Measurements from ENCODE around the gene CEBPE. TPM values are rescaled to one million over a fixed set of nuclear protein-coding genes. Genes with fewer than 3 reads are reported as not detected.

The CEBPE gene
- total RNA-seq, 1 experiment from 2014 or later: not detected

DNA sequence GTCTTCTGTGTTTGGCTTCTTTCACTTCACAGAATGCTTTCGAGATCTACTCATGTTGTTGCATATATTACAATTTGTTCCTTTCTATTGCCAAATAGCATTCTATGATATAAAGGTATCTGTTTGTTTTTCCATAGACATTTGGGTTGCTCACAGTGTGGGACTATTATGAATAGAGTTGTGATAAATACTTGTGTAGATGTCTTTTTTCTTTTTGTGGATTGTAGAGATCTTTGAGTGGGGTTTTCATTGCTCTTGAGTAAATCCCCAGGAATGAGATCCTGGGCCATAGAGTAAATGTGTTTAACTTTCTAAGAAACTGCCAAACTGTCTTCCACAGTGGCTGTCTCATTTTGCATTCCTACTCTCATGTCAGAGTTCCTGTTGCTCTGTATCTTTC is 24.9 kb upstream of the CEBPE start:
- Histone ChIP-seq H3K4me1 (ENCODE audit: control insufficient read depth in 1 of 2, insufficient read depth in 2 of 2, low read length in 2 of 2) (peaks cover 0 to 6% of the 10 kb centered on the region in 2 experiments; a peak in 2 of 4 replicates), H3K79me2 (ENCODE audit: insufficient read depth, low read length) (no peaks in the 10 kb centered on the region), H3K4me2 (ENCODE audit: low read length) (no peak overlapping the region), H3K4me3 (replicated peaks in 1 of 2; ENCODE audit: low read depth in 1 of 2, low read length in 2 of 2) (no peak overlapping the region), H4K20me1 (ENCODE audit: insufficient read depth) (no peaks in the 10 kb centered on the region), H3K9me3 (ENCODE audit: control insufficient read depth in 1 of 2, insufficient read depth in 1 of 2, low read depth in 1 of 2, low read length in 2 of 2) (no peaks in the 10 kb centered on the region), H3K9ac (ENCODE audit: low read length) (no peak overlapping the region), H3K27me3 (ENCODE audit: insufficient read depth, low read length) (no peaks in the 10 kb centered on the region), H2AFZ (ENCODE audit: low read depth, low read length, poor library complexity, severe bottlenecking) (no peak overlapping the region), H3K36me3 (ENCODE audit: control insufficient read depth in 1 of 2, insufficient read depth in 2 of 2, low read length in 2 of 2) (no peaks in the 10 kb centered on the region), H3K9me2 (ENCODE audit: insufficient read depth) (no peaks in the 10 kb centered on the region), H3K27ac (ENCODE audit: low read depth, low read length) (no peak overlapping the region)
- ChIA-PET POLR2A (no interaction called here), CTCF (interaction anchor here (0.8 kb wide), 1 partner anchor 23 kb away, joined by 3 read pairs; no protein-coding TSS in a partner anchor), RAD21 (ENCODE audit: low non-redundant PET in 1 of 2, low total read pairs in 2 of 2, uncharacterized antibody in 2 of 2, unreplicated experiment in 2 of 2) (no interaction called here)
- DNase-seq (ENCODE audit: low read depth, low spot score): no peak
- no peak for TF ChIP-seq POLR2AphosphoS5 (IDR thresholded peaks at IDR 0.05; ENCODE audit: low read depth, low read length)
- no peak for TF ChIP-seq SRF (IDR thresholded peaks at IDR 0.05; ENCODE audit: low read depth)
- no peak for TF ChIP-seq YY1 (IDR thresholded peaks at IDR 0.05; ENCODE audit: extremely low read depth, insufficient replicate concordance, low read depth, low read length)
- TF ChIP-seq ZFX (IDR thresholded peaks at IDR 0.05): no peak
- TF ChIP-seq, protein P1, sequence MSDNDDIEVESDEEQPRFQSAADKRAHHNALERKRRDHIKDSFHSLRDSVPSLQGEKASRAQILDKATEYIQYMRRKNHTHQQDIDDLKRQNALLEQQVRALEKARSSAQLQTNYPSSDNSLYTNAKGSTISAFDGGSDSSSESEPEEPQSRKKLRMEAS (IDR thresholded peaks at IDR 0.05): no peak
- intact Hi-C loops (cut with micrococcal nuclease): no loop called here
- no peak for ATAC-seq
- BruUV-seq (replicated peaks): no TSS peak

DNA sequence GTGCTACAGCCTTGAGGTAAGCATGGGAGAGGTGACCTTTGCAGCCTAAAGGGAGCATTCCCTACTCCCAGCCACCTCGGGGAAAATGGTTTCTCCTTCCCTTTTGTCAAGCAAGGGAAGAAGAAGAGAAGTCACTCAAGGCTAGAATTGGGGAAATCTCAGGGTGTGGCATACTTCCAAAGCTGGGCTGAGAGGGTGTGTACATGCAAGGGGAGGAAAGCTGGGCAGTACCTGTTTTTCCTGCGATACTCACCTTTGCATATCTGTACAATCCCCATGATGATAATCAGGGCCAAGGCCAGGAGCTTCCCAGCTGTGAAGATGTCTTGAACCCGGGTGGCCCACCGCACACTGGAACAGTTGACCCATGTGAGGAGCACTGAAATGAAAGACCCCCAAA is 23.8 kb upstream of the CEBPE start:
- no peak overlapping the region for H3K27ac ChIP-seq (ENCODE audit: low read depth, low read length)
- peaks cover 0 to 6% of the 10 kb centered on the region in 2 experiments; a peak in 2 of 4 replicates for H3K4me1 ChIP-seq (ENCODE audit: control insufficient read depth in 1 of 2, insufficient read depth in 2 of 2, low read length in 2 of 2)
- H3K27me3 ChIP-seq (ENCODE audit: insufficient read depth, low read length): no peaks in the 10 kb centered on the region
- no peaks in the 10 kb centered on the region for H3K36me3 ChIP-seq (ENCODE audit: control insufficient read depth in 1 of 2, insufficient read depth in 2 of 2, low read length in 2 of 2)
- CTCF ChIA-PET: interaction anchor here (0.9 kb wide), 1 partner anchor 22 kb away, joined by 3 read pairs; no protein-coding TSS in a partner anchor
- intact Hi-C loops (cut with micrococcal nuclease): no loop called here
- no peak overlapping the region for H3K4me2 ChIP-seq (ENCODE audit: low read length)
- no peaks in the 10 kb centered on the region for H4K20me1 ChIP-seq (ENCODE audit: insufficient read depth)
- no peaks in the 10 kb centered on the region for H3K9me2 ChIP-seq (ENCODE audit: insufficient read depth)
- H2AFZ ChIP-seq (ENCODE audit: low read depth, low read length, poor library complexity, severe bottlenecking): no peak overlapping the region
- POLR2A ChIA-PET: no interaction called here
- no TSS peak for BruUV-seq (replicated peaks)
- H3K79me2 ChIP-seq (ENCODE audit: insufficient read depth, low read length): no peaks in the 10 kb centered on the region
- DNase-seq (ENCODE audit: low read depth, low spot score) (no peak), ATAC-seq (no peak)
- RAD21 ChIA-PET (ENCODE audit: low non-redundant PET in 1 of 2, low total read pairs in 2 of 2, uncharacterized antibody in 2 of 2, unreplicated experiment in 2 of 2): no interaction called here
- no peak overlapping the region for H3K9ac ChIP-seq (ENCODE audit: low read length)
- H3K9me3 ChIP-seq (ENCODE audit: control insufficient read depth in 1 of 2, insufficient read depth in 1 of 2, low read depth in 1 of 2, low read length in 2 of 2): no peaks in the 10 kb centered on the region
- H3K4me3 ChIP-seq (replicated peaks in 1 of 2; ENCODE audit: low read depth in 1 of 2, low read length in 2 of 2): no peak overlapping the region
- TF ChIP-seq CEBPB (IDR thresholded peaks at IDR 0.05; ENCODE audit: low read depth) (no peak), EZH2phosphoT487 (IDR thresholded peaks at IDR 0.05; ENCODE audit: borderline replicate concordance) (no peak), EGR1 (IDR thresholded peaks at IDR 0.05; ENCODE audit: low read depth) (no peak), POLR2AphosphoS5 (IDR thresholded peaks at IDR 0.05; ENCODE audit: low read depth, low read length) (no peak), YY1 (IDR thresholded peaks at IDR 0.05; ENCODE audit: extremely low read depth, insufficient replicate concordance, low read depth, low read length) (no peak), CBX3 (IDR thresholded peaks at IDR 0.05; ENCODE audit: low read depth) (no peak), RAD21 (IDR thresholded peaks at IDR 0.05; ENCODE audit: low read depth) (no peak), ZFX (IDR thresholded peaks at IDR 0.05) (no peak), ZBTB33 (IDR thresholded peaks at IDR 0.05; ENCODE audit: extremely low read depth, insufficient replicate concordance, low read length) (no peak), SIN3A (IDR thresholded peaks at IDR 0.05; ENCODE audit: low read depth) (no peak), POLR2A (IDR thresholded peaks at IDR 0.05; ENCODE audit: borderline replicate concordance, extremely low read depth, insufficient read depth, insufficient read length) (no peak), TCF7L2 (IDR thresholded peaks at IDR 0.05; ENCODE audit: borderline replicate concordance, extremely low read depth, insufficient read depth, insufficient read length) (no peak)
- TF ChIP-seq, protein P2, sequence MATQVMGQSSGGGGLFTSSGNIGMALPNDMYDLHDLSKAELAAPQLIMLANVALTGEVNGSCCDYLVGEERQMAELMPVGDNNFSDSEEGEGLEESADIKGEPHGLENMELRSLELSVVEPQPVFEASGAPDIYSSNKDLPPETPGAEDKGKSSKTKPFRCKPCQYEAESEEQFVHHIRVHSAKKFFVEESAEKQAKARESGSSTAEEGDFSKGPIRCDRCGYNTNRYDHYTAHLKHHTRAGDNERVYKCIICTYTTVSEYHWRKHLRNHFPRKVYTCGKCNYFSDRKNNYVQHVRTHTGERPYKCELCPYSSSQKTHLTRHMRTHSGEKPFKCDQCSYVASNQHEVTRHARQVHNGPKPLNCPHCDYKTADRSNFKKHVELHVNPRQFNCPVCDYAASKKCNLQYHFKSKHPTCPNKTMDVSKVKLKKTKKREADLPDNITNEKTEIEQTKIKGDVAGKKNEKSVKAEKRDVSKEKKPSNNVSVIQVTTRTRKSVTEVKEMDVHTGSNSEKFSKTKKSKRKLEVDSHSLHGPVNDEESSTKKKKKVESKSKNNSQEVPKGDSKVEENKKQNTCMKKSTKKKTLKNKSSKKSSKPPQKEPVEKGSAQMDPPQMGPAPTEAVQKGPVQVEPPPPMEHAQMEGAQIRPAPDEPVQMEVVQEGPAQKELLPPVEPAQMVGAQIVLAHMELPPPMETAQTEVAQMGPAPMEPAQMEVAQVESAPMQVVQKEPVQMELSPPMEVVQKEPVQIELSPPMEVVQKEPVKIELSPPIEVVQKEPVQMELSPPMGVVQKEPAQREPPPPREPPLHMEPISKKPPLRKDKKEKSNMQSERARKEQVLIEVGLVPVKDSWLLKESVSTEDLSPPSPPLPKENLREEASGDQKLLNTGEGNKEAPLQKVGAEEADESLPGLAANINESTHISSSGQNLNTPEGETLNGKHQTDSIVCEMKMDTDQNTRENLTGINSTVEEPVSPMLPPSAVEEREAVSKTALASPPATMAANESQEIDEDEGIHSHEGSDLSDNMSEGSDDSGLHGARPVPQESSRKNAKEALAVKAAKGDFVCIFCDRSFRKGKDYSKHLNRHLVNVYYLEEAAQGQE (IDR thresholded peaks at IDR 0.05; ENCODE audit: low read depth): no peak
- TF ChIP-seq, protein P1 (IDR thresholded peaks at IDR 0.05): no peak
